HCT116 (cell line): ENCODE measurements around the gene EIF4E3.

Source experiments
- EGR1 ChIP-seq: IDR thresholded peaks from 2 replicates; pipeline ENCODE4 v1.6.1; 2012; ENCODE audit warnings: low read depth
- YY1 ChIP-seq: IDR thresholded peaks from 2 replicates; pipeline ENCODE4 v1.6.1; 2011; ENCODE audit warnings: low read length, low read depth, moderate library complexity, mild to moderate bottlenecking; ENCODE audit not compliant: insufficient replicate concordance; ENCODE audit errors: extremely low read depth
- TF ChIP-seq, protein P1 (sequence below), 3 experiments: fragments of 200-600 bp in 1 of 3; sonication (generic) in 1 of 3; IDR thresholded peaks in 2 of 3; conservative IDR thresholded peaks in 1 of 3; 2 replicates each; pipeline ENCODE4 v1.5.1; 2012 to 2017; ENCODE audit warnings: low read depth in 2 of 3, low read length in 2 of 3, antibody characterized with exemption in 1 of 3, borderline replicate concordance in 1 of 3, control low read depth in 1 of 3, mild to moderate bottlenecking in 1 of 3, mixed read lengths in 1 of 3, mixed run types in 1 of 3, moderate library complexity in 1 of 3; ENCODE audit not compliant: insufficient read depth in 1 of 3

DNA sequence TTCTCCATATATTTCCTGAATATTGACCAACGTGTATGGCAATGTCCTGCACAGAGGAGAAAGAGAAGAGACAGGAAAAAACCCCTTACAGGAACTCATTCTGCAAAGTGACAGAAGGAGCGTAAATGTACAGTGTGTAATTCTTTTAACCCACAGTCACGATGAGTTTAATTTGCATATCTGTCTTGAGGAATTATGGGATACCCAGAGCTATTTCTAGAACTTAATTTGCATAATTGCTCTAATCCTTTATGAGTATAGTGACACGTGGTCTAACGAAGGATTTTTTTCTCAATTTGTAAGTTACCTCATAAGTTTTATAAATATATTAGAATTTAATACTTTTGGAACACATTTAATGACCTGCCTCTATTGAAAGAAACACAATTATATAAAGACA is 38.2 kb upstream of the EIF4E3 start:
- TF ChIP-seq YY1 (no peak), EGR1 (no peak)
- TF ChIP-seq, protein P1, sequence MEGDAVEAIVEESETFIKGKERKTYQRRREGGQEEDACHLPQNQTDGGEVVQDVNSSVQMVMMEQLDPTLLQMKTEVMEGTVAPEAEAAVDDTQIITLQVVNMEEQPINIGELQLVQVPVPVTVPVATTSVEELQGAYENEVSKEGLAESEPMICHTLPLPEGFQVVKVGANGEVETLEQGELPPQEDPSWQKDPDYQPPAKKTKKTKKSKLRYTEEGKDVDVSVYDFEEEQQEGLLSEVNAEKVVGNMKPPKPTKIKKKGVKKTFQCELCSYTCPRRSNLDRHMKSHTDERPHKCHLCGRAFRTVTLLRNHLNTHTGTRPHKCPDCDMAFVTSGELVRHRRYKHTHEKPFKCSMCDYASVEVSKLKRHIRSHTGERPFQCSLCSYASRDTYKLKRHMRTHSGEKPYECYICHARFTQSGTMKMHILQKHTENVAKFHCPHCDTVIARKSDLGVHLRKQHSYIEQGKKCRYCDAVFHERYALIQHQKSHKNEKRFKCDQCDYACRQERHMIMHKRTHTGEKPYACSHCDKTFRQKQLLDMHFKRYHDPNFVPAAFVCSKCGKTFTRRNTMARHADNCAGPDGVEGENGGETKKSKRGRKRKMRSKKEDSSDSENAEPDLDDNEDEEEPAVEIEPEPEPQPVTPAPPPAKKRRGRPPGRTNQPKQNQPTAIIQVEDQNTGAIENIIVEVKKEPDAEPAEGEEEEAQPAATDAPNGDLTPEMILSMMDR (IDR thresholded peaks at IDR 0.05 in 2 of 3, conservative IDR thresholded peaks at IDR 0.05 in 1 of 3; ENCODE audit: borderline replicate concordance in 1 of 3, insufficient read depth in 1 of 3, low read depth in 2 of 3, low read length in 2 of 3), result no peak
